Keratinocyte (primary cell): Measurements from ENCODE around the gene R3HDM2.

Experiments
- EZH2 ChIP-seq: IDR thresholded peaks from one replicate; pipeline ENCODE4 v1.6.1; 2012; ENCODE audit warnings: inconsistent platforms, mild to moderate bottlenecking, low read length, moderate library complexity
- TF ChIP-seq, protein P1 (sequence below), 3 experiments: IDR thresholded peaks in 1 of 3; conservative IDR thresholded peaks in 1 of 3; optimal IDR thresholded peaks in 1 of 3; 2 replicates in 2 of 3; 3 replicates in 1 of 3; pipeline versions ENCODE3 to v1.5.1; 2011; ENCODE audit warnings: low read length in 3 of 3, mild to moderate bottlenecking in 3 of 3, moderate library complexity in 2 of 3, control low read depth in 1 of 3, inconsistent platforms in 1 of 3; ENCODE audit not compliant: insufficient read depth in 2 of 3; ENCODE audit errors: extremely low read depth in 1 of 3

GRCh38 chr12:57315681-57316080, 115.2 kb downstream of the R3HDM2 start:
- TF ChIP-seq, protein P1, sequence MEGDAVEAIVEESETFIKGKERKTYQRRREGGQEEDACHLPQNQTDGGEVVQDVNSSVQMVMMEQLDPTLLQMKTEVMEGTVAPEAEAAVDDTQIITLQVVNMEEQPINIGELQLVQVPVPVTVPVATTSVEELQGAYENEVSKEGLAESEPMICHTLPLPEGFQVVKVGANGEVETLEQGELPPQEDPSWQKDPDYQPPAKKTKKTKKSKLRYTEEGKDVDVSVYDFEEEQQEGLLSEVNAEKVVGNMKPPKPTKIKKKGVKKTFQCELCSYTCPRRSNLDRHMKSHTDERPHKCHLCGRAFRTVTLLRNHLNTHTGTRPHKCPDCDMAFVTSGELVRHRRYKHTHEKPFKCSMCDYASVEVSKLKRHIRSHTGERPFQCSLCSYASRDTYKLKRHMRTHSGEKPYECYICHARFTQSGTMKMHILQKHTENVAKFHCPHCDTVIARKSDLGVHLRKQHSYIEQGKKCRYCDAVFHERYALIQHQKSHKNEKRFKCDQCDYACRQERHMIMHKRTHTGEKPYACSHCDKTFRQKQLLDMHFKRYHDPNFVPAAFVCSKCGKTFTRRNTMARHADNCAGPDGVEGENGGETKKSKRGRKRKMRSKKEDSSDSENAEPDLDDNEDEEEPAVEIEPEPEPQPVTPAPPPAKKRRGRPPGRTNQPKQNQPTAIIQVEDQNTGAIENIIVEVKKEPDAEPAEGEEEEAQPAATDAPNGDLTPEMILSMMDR (optimal IDR thresholded peaks at IDR 0.05 in 1 of 3, IDR thresholded peaks at IDR 0.05 in 1 of 3, conservative IDR thresholded peaks at IDR 0.05 in 1 of 3; ENCODE audit: extremely low read depth in 1 of 3, insufficient read depth in 2 of 3, low read length in 3 of 3): no peak
- no peak for TF ChIP-seq EZH2
